IMR-90 (cell line): ENCODE results near the gene MTAP. TPM values are rescaled to one million over a fixed set of nuclear protein-coding genes. Genes with fewer than 3 reads are reported as not detected.

Experiments used
- ATAC-seq: fragments of 200-7000 bp; cut with Tn5 transposase; 2 replicates; pipeline ENCODE4 v1.9.1; 2020; ENCODE audit warnings: low read depth, mild to moderate bottlenecking, moderate library complexity
- BruUV-seq: library from RNA; stranded (reverse); fragments of 400-500 nt; replicated peaks from 2 replicates; lab custom pipeline; 2021; lab: Mats Ljungman, UMichigan
- CTCF ChIA-PET: fragments of 300-600 bp; formaldehyde crosslinking; extraction: SDS; loops from one replicate; lab custom pipeline; 2021; ENCODE audit warnings: antibody characterized with exemption; lab: Yijun Ruan, JAX
- POLR2A ChIA-PET: fragments of 300-600 bp; sonication (Branson Sonifier 250); formaldehyde crosslinking; loops from one replicate; lab custom pipeline; 2022; ENCODE audit warnings: antibody characterized with exemption; ENCODE audit not compliant: unreplicated experiment; lab: Charles Lee
- DNase-seq: peaks from one replicate; pipeline ENCODE4 v3.0.0; 2013
- H2AFZ ChIP-seq: replicated peaks from 2 replicates; pipeline ENCODE3; 2013; ENCODE audit warnings: low read length, mild to moderate bottlenecking; ENCODE audit not compliant: poor library complexity
- H2AK5ac ChIP-seq: 2 replicates; pipeline ENCODE4 v1.6.1; 2013; ENCODE audit warnings: low read depth, low read length, inconsistent platforms
- H2AK9ac ChIP-seq: replicated peaks from 2 replicates; pipeline ENCODE3; 2013; ENCODE audit warnings: mild to moderate bottlenecking, low read depth, low read length, moderate library complexity; ENCODE audit not compliant: poor library complexity
- H2BK120ac ChIP-seq: 2 replicates; pipeline ENCODE4 v1.6.1; 2013; ENCODE audit warnings: low read depth, low read length, inconsistent platforms
- H2BK15ac ChIP-seq: 3 replicates; pipeline ENCODE4 v1.6.1; 2013; ENCODE audit warnings: low read depth, low read length, inconsistent platforms
- H2BK20ac ChIP-seq: 2 replicates; pipeline ENCODE4 v1.6.1; 2013; ENCODE audit warnings: low read depth, mild to moderate bottlenecking, inconsistent platforms, low read length, moderate library complexity
- H2BK5ac ChIP-seq: 2 replicates; pipeline ENCODE4 v1.6.1; 2013; ENCODE audit warnings: mild to moderate bottlenecking, low read depth, low read length, inconsistent platforms; ENCODE audit not compliant: poor library complexity, severe bottlenecking
- H3K14ac ChIP-seq: replicated peaks from 2 replicates; pipeline ENCODE4 v1.6.1; 2013; ENCODE audit warnings: low read depth, low read length, inconsistent platforms
- H3K18ac ChIP-seq: 2 replicates; pipeline ENCODE4 v1.6.1; 2013; ENCODE audit warnings: low read depth, low read length, control low read depth
- H3K23ac ChIP-seq: 2 replicates; pipeline ENCODE4 v1.6.1; 2013; ENCODE audit warnings: low read depth, low read length, inconsistent platforms
- H3K27ac ChIP-seq: 2 replicates; pipeline ENCODE4 v1.5.1; 2013; ENCODE audit warnings: mild to moderate bottlenecking, control low read depth, low read length; ENCODE audit not compliant: insufficient read depth
- H3K27me3 ChIP-seq: 2 replicates; pipeline ENCODE4 v1.6.1; 2013; ENCODE audit warnings: low read length; ENCODE audit not compliant: control insufficient read depth, insufficient read depth
- H3K36me3 ChIP-seq: 2 replicates; pipeline ENCODE4 v1.6.1; 2013; ENCODE audit warnings: low read length, mixed read lengths; ENCODE audit not compliant: control insufficient read depth, insufficient read depth
- H3K4ac ChIP-seq: 2 replicates; pipeline ENCODE4 v1.6.1; 2013; ENCODE audit warnings: low read depth, low read length, inconsistent platforms
- H3K4me1 ChIP-seq: 2 replicates; pipeline ENCODE4 v1.6.1; 2013; ENCODE audit warnings: low read length, mixed read lengths; ENCODE audit not compliant: control insufficient read depth, insufficient read depth
- H3K4me2 ChIP-seq: 2 replicates; pipeline ENCODE4 v1.6.1; 2013; ENCODE audit warnings: low read depth, mild to moderate bottlenecking, control low read depth, low read length, moderate library complexity
- H3K4me3 ChIP-seq: 2 replicates; pipeline ENCODE4 v1.5.1; 2013; ENCODE audit warnings: low read depth, mild to moderate bottlenecking, control low read depth, low read length, moderate library complexity; ENCODE audit not compliant: insufficient read depth
- H3K56ac ChIP-seq: 2 replicates; pipeline ENCODE4 v1.6.1; 2013; ENCODE audit warnings: low read length, inconsistent platforms; ENCODE audit not compliant: insufficient read depth; ENCODE audit errors: extremely low read depth
- H3K79me1 ChIP-seq, 2 experiments: 2 replicates each; pipeline ENCODE4 v1.6.1; 2013; ENCODE audit warnings: low read length in 2 of 2, inconsistent platforms in 1 of 2, low read depth in 1 of 2
- H3K9ac ChIP-seq: 2 replicates; pipeline ENCODE4 v1.6.1; 2013; ENCODE audit warnings: low read depth, low read length, control low read depth
- H3K9me1 ChIP-seq: 2 replicates; pipeline ENCODE4 v1.6.1; 2013; ENCODE audit warnings: low read length, inconsistent platforms; ENCODE audit not compliant: insufficient read depth
- H3K9me3 ChIP-seq: 2 replicates; pipeline ENCODE4 v1.6.1; 2013; ENCODE audit warnings: low read length; ENCODE audit not compliant: control insufficient read depth, insufficient read depth
- H4K20me1 ChIP-seq: 2 replicates; pipeline ENCODE4 v1.6.1; 2013; ENCODE audit warnings: low read length, inconsistent platforms; ENCODE audit not compliant: insufficient read depth
- H4K5ac ChIP-seq: 2 replicates; pipeline ENCODE4 v1.6.1; 2013; ENCODE audit warnings: mild to moderate bottlenecking, low read depth, low read length, control low read depth
- H4K8ac ChIP-seq, 2 experiments: 2 replicates each; pipeline ENCODE4 v1.6.1; 2013; ENCODE audit warnings: low read depth in 2 of 2, low read length in 2 of 2, control low read depth in 1 of 2, inconsistent platforms in 1 of 2
- H4K91ac ChIP-seq: 2 replicates; pipeline ENCODE4 v1.6.1; 2013; ENCODE audit warnings: low read depth, low read length, inconsistent platforms; ENCODE audit not compliant: insufficient read depth
- CEBPB ChIP-seq: IDR thresholded peaks from 2 replicates; pipeline ENCODE4 v1.6.1; 2012; ENCODE audit warnings: low read depth, low read length, improper control_type of control experiment
- FOS ChIP-seq: fragments of 150-350 bp; IDR thresholded peaks from 2 replicates; pipeline ENCODE4 v1.6.1; 2016; ENCODE audit warnings: low read depth, low read length
- MAZ ChIP-seq: IDR thresholded peaks from 2 replicates; pipeline ENCODE4 v1.6.1; 2012; ENCODE audit warnings: low read depth, mild to moderate bottlenecking, low read length, improper control_type of control experiment, moderate library complexity, borderline replicate concordance
- MXI1 ChIP-seq: IDR thresholded peaks from 2 replicates; pipeline ENCODE4 v1.6.1; 2012; ENCODE audit warnings: low read depth, mild to moderate bottlenecking, low read length, moderate library complexity, borderline replicate concordance
- RAD21 ChIP-seq: IDR thresholded peaks from 2 replicates; pipeline ENCODE4 v1.6.1; 2012; ENCODE audit warnings: low read length, improper control_type of control experiment
- RCOR1 ChIP-seq: IDR thresholded peaks from 2 replicates; pipeline ENCODE4 v1.6.1; 2012; ENCODE audit warnings: mild to moderate bottlenecking, low read length, improper control_type of control experiment; ENCODE audit not compliant: insufficient replicate concordance
- RFX5 ChIP-seq: IDR thresholded peaks from 2 replicates; pipeline ENCODE4 v1.8.0; 2012; ENCODE audit warnings: low read depth, mild to moderate bottlenecking, low read length, moderate library complexity
- USF2 ChIP-seq: fragments of 150-350 bp; IDR thresholded peaks from 2 replicates; pipeline ENCODE4 v1.6.1; 2017; ENCODE audit warnings: mild to moderate bottlenecking, antibody characterized with exemption, low read length, low read depth
- WGBS, 2 experiments: methylation state at CpG; one replicate each; pipeline versions ENCODE4 v1.1.5 to v1.1.7; 2013; ENCODE audit warnings: missing lambda C conversion rate in 2 of 2; ENCODE audit not compliant: insufficient read length in 1 of 2; ENCODE audit errors: extremely low coverage in 2 of 2; 5-methylcytosine and 5-hydroxymethylcytosine counted together
- dilution Hi-C: fragments of 300-500 bp; cut with HindIII; formaldehyde crosslinking; loops from one replicate; pipeline ENCODE4 v1.14.3; 2018; ENCODE audit warnings: low sequenced_read_pairs; ENCODE audit not compliant: unreplicated experiment
- in situ Hi-C: fragments of 300-500 bp; cut with MboI; formaldehyde crosslinking; loops from 3 replicates; pipeline ENCODE4 v1.14.3; 2019; ENCODE audit warnings: low sequenced_read_pairs, inconsistent platforms, mixed read lengths
- intact Hi-C: fragments of 100-400 bp; cut with micrococcal nuclease; formaldehyde crosslinking; loops from 2 replicates; pipeline ENCODE4 v1.10.0; 2022
- polyA plus RNA-seq, 3 experiments: library from polyadenylated mRNA; depleted of rRNA; stranded (reverse); fragments of >200 nt; gene quantifications; 2 replicates each; pipeline ENCODE4 v1.2.3, GENCODE V29; 2012; ENCODE audit warnings: low replicate concordance in 1 of 3
- total RNA-seq: library from RNA; depleted of rRNA; stranded (reverse); fragments of >200 nt; gene quantifications from 2 replicates; pipeline ENCODE4 v1.2.3, GENCODE V29; 2012

The MTAP gene
- total and polyA plus RNA-seq, 2 of the 4 experiments (the other 2 are of a cell fraction): 15.7 to 50.9 TPM

GRCh38 chr9:21974722-21975409 is 172.4 kb downstream of the MTAP start:
- peak overlapping the region; percentile 62 for H3K9ac ChIP-seq
- H2AK9ac ChIP-seq: peak overlapping the region; percentile 43
- TF ChIP-seq RFX5 (no peak), MXI1 (peak; percentile 94), RAD21 (no peak), RCOR1 (no peak), CEBPB (no peak), FOS (no peak), USF2 (no peak), MAZ (peak; percentile 69; the same call in 1 of the 2 replicates)
- H2BK5ac ChIP-seq: no peak overlapping the region
- H4K20me1 ChIP-seq: peaks cover 3% of the 10 kb centered on the region; the same call in 1 of the 2 replicates
- no peak overlapping the region for H4K5ac ChIP-seq
- peak overlapping the region; percentile 45 for H3K27ac ChIP-seq
- intact Hi-C loops (loop anchor here (1.0 kb wide), 1 partner anchor 265 kb away; no protein-coding TSS in a partner anchor), dilution Hi-C loops (no loop called here), in situ Hi-C loops (loop anchor here (25.0 kb wide), 1 partner anchor 388 kb away; no protein-coding TSS in a partner anchor)
- no peak overlapping the region for H2BK20ac ChIP-seq
- no peak overlapping the region for H2BK15ac ChIP-seq
- no TSS peak for BruUV-seq
- WGBS, 2 experiments: 2% methylated on average over 25 of the region's 51 CpGs; no CpG with 5 or more reads in 1 of the 2 experiments
- H3K4ac ChIP-seq: no peak overlapping the region
- H3K18ac ChIP-seq: peak overlapping the region; percentile 20
- H3K9me3 ChIP-seq: peaks cover 7% of the 10 kb centered on the region; the same call in 1 of the 2 replicates
- H3K56ac ChIP-seq: no peak overlapping the region; the same call in 1 of the 2 replicates
- H2BK120ac ChIP-seq: peak overlapping the region; percentile 37; the same call in 1 of the 2 replicates
- H3K4me3 ChIP-seq: peak overlapping the region; percentile 75
- H4K91ac ChIP-seq: peak overlapping the region; percentile 66; the same call in 1 of the 2 replicates
- no peak overlapping the region for H2AK5ac ChIP-seq
- H2AFZ ChIP-seq: peak overlapping the region; percentile 88
- H3K4me2 ChIP-seq: peak overlapping the region; percentile 90
- H3K9me1 ChIP-seq: no peaks in the 10 kb centered on the region
- no peaks in the 10 kb centered on the region for H3K79me1 ChIP-seq
- CTCF ChIA-PET: no interaction called here
- 0 out of 2 replicates have a peak overlapping the region, but pooled peaks have one; percentile 31 for H3K14ac ChIP-seq
- POLR2A ChIA-PET: no interaction called here
- no peaks in the 10 kb centered on the region for H3K4me1 ChIP-seq
- DNase-seq (peak; percentile 57), ATAC-seq (peak; percentile 87)
- H4K8ac ChIP-seq: peak overlapping the region in 1 of 2 experiments; percentile 39; a peak in 1 of 4 replicates
- H3K23ac ChIP-seq: no peak overlapping the region
- H3K36me3 ChIP-seq: peaks cover 7% of the 10 kb centered on the region; the same call in 1 of the 2 replicates
- peaks cover 55% of the 10 kb centered on the region for H3K27me3 ChIP-seq
